ENCODE results near the gene BMP8A.
"Not testable (repeated sequence)": the region's sequence is repeated elsewhere in the genome, so short reads cannot be mapped to it uniquely, and the experiment has no call there.

The BMP8A gene

DNA sequence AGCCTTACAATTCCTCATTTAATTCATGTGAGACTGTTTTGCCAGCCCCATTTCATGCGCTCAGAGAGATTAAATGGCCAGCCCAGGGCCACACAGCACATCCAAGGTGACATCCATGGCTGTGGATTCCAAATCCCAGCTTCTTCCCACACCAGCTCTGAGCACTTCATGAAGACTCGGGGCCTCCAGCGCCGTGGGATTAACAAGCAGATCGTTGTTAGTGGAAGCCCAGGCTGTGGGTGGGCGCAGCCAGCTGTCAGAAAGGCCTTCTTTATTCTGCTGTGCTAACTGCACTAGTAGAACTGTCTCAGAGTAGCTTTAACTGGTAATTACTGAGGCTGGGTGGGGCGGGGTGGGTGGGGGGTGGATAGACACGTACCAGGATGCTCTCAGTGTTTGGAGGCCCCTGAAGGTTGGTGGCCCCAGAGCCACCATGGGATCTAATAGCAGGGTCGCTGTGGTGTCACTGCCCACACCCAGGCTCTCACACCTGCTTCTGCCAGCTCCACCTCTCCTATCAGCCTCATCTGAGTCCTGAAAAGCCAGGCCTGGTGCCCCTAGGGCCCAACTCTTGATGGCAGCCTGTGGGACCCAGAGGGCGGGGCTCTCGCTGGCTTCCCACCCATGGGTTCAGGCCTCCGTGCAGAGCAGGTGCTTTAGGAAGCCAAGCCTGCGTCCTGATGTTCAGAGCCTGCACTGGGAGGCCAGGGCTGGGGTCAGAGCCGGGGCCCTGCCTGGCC, 3.4 kb downstream of the BMP8A start:
- peaks cover 18% of the 10 kb centered on the region for H3K27me3 ChIP-seq (ENCODE audit: insufficient read depth, poor library complexity, severe bottlenecking)
- TF ChIP-seq SPI1 (IDR thresholded peaks at IDR 0.05; ENCODE audit: borderline replicate concordance, low read depth) (no peak), GABPA (IDR thresholded peaks at IDR 0.05; ENCODE audit: low read depth) (no peak), POLR2AphosphoS5 (IDR thresholded peaks at IDR 0.05; ENCODE audit: low read depth) (no peak)
- TF ChIP-seq, protein P1, sequence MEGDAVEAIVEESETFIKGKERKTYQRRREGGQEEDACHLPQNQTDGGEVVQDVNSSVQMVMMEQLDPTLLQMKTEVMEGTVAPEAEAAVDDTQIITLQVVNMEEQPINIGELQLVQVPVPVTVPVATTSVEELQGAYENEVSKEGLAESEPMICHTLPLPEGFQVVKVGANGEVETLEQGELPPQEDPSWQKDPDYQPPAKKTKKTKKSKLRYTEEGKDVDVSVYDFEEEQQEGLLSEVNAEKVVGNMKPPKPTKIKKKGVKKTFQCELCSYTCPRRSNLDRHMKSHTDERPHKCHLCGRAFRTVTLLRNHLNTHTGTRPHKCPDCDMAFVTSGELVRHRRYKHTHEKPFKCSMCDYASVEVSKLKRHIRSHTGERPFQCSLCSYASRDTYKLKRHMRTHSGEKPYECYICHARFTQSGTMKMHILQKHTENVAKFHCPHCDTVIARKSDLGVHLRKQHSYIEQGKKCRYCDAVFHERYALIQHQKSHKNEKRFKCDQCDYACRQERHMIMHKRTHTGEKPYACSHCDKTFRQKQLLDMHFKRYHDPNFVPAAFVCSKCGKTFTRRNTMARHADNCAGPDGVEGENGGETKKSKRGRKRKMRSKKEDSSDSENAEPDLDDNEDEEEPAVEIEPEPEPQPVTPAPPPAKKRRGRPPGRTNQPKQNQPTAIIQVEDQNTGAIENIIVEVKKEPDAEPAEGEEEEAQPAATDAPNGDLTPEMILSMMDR (IDR thresholded peaks at IDR 0.05; ENCODE audit: insufficient read depth, low read length) = no peak
- TF ChIP-seq, protein P2, sequence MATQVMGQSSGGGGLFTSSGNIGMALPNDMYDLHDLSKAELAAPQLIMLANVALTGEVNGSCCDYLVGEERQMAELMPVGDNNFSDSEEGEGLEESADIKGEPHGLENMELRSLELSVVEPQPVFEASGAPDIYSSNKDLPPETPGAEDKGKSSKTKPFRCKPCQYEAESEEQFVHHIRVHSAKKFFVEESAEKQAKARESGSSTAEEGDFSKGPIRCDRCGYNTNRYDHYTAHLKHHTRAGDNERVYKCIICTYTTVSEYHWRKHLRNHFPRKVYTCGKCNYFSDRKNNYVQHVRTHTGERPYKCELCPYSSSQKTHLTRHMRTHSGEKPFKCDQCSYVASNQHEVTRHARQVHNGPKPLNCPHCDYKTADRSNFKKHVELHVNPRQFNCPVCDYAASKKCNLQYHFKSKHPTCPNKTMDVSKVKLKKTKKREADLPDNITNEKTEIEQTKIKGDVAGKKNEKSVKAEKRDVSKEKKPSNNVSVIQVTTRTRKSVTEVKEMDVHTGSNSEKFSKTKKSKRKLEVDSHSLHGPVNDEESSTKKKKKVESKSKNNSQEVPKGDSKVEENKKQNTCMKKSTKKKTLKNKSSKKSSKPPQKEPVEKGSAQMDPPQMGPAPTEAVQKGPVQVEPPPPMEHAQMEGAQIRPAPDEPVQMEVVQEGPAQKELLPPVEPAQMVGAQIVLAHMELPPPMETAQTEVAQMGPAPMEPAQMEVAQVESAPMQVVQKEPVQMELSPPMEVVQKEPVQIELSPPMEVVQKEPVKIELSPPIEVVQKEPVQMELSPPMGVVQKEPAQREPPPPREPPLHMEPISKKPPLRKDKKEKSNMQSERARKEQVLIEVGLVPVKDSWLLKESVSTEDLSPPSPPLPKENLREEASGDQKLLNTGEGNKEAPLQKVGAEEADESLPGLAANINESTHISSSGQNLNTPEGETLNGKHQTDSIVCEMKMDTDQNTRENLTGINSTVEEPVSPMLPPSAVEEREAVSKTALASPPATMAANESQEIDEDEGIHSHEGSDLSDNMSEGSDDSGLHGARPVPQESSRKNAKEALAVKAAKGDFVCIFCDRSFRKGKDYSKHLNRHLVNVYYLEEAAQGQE (IDR thresholded peaks at IDR 0.05; ENCODE audit: insufficient replicate concordance, low read depth) = no peak
- no peak for DNase-seq (ENCODE audit: low read depth in 1 of 2, low spot score in 1 of 2)

DNA sequence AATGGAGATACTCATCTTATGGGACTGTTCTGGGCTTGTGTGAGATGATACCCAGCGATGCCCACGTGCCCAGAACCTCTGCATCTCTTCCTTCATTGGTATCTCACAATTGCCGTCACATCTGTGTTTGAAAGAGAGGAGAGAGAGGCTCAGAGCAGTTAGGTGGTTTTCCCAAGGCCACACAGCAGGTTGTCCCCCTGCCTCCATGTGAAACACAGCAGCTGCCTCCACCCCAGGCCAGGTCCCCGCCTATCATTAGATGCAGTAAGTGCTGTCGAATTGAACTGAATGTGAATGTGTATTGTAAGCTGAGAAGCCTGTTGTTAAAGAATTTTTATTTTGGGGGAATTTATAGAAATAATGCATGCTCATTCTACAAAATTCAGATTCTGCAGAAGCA, 5.1 kb downstream of the BMP8A start:
- not testable (repeated sequence) for H3K27me3 ChIP-seq (ENCODE audit: insufficient read depth, poor library complexity, severe bottlenecking); H3K27ac ChIP-seq (replicated peaks); H3K4me3 ChIP-seq (replicated peaks; ENCODE audit: insufficient read depth, low read length); DNase-seq (ENCODE audit: low read depth in 1 of 2, low spot score in 1 of 2)

More for the DNA sequence above, 3.4 kb downstream of the BMP8A start:
- no peak overlapping the region for H3K27ac ChIP-seq (replicated peaks)
- H3K4me3 ChIP-seq (replicated peaks; ENCODE audit: insufficient read depth, low read length) = no peak overlapping the region

DNA sequence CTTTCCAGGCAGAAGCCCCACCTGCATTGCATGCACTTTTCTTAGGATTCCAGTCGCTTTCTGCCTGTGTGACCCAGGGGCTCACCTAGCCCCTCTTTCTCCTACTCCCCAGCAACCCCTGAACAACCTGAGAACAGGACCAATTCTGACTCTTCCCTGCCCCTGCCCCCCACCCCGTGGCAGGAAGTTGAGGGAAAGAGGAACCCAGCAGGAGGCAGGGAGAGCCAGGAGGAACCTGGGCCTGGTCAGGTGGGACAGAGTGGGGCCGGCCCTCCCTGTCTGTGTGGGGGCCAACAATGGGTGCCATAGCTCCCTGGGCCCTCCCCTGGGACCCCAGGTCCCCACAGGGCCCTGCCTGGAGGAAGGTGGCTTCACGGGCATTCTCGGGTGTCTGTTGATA, 6.1 kb downstream of the BMP8A start:
- TF ChIP-seq, protein P2 (IDR thresholded peaks at IDR 0.05; ENCODE audit: insufficient replicate concordance, low read depth) = no peak
- TF ChIP-seq, protein P1 (IDR thresholded peaks at IDR 0.05; ENCODE audit: insufficient read depth, low read length) = no peak
- TF ChIP-seq SPI1 (IDR thresholded peaks at IDR 0.05; ENCODE audit: borderline replicate concordance, low read depth) = peak; percentile 69; the same call in 1 of the 2 replicates
- TF ChIP-seq POLR2AphosphoS5 (IDR thresholded peaks at IDR 0.05; ENCODE audit: low read depth) = no peak
- no peak for TF ChIP-seq GABPA (IDR thresholded peaks at IDR 0.05; ENCODE audit: low read depth)
- peak in 1 of 2 experiments; percentile 29 for DNase-seq (ENCODE audit: low read depth in 1 of 2, low spot score in 1 of 2)

DNA sequence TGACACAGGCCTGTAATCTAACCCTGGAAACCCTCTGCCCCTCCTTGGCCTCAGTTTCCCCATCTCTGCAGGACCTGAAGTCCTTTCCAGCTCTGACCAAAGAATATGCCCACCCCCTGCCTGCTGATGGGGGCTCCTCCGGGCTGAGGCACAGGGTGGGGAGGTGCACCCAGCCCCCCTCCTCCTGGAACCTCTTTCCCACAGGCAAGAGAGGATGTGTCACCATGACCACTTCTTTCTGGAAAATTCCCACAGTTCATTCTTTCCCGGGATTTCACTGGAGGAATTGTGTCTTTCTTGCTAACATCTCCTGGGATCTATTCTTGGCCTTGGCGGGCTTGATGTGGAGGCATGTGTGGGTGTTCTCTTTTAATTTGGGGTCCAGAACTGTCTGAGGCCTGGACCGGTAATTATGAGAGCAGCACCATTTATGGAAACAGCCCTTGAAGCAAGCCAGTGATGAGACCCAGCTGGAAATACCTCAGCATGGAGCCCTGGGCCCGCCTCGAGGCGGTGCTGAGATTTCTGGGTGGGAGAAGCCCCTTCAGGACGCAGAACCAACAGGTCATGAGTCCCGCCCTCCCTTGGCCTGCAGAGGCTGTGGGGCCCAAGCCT, 6.8 kb downstream of the BMP8A start:
- not testable (repeated sequence) for H3K4me3 ChIP-seq (replicated peaks; ENCODE audit: insufficient read depth, low read length); H3K27ac ChIP-seq (replicated peaks); H3K27me3 ChIP-seq (ENCODE audit: insufficient read depth, poor library complexity, severe bottlenecking); DNase-seq (ENCODE audit: low read depth in 1 of 2, low spot score in 1 of 2)

More for the DNA sequence above, 6.1 kb downstream of the BMP8A start:
- Histone ChIP-seq H3K27me3 (ENCODE audit: insufficient read depth, poor library complexity, severe bottlenecking) (peaks cover 5% of the 10 kb centered on the region), H3K27ac (replicated peaks) (no peak overlapping the region), H3K4me3 (replicated peaks; ENCODE audit: insufficient read depth, low read length) (no peak overlapping the region)

DNA sequence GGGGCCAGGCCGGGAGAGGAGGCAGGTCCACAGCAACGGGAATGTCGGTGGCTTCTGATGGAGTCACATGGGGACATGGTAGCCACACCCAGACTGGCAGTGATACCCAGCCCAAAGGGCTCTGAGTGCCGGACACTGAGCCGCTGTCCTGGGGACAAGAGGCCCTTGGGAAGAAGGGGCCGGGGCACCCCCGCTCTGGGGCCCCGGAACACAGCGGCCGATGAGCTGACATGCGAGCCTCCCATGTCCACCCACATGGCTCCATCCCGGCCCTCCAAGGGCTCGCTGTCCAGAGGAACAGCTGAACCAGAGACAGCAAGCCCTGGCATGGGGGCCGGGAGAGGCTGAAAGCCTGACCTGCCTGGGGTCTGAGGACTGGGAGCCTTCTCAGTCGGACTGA, 7.4 kb downstream of the BMP8A start:
- H3K27ac ChIP-seq (replicated peaks); H3K27me3 ChIP-seq (ENCODE audit: insufficient read depth, poor library complexity, severe bottlenecking); DNase-seq (ENCODE audit: low read depth in 1 of 2, low spot score in 1 of 2); H3K4me3 ChIP-seq (replicated peaks; ENCODE audit: insufficient read depth, low read length): not testable (repeated sequence)
